ENCODE measurements around the gene DNAJB8. TPM values are rescaled to one million over a fixed set of nuclear protein-coding genes. Genes with fewer than 3 reads are reported as not detected.

Gene DNAJB8
- total and polyA plus RNA-seq, 9 of the 15 experiments (the other 6 are each of a cell fraction or from before 2014, with no cell fraction given), result not detected

GRCh38 chr3:128491941-128492670 is 25.4 kb upstream of the DNAJB8 start (continued):
- TF ChIP-seq MAZ (CRISPR knock-in tag; conservative IDR thresholded peaks at IDR 0.05 in 1 of 2, IDR thresholded peaks at IDR 0.05 in 1 of 2) (peak in 1 of 2 experiments; percentile 4; a peak in 1 of 4 replicates), CBFA2T2 (conservative IDR thresholded peaks at IDR 0.05) (no peak), BDP1 (IDR thresholded peaks at IDR 0.05; ENCODE audit: insufficient read depth, insufficient read length) (no peak), PML (IDR thresholded peaks at IDR 0.05; ENCODE audit: low read length) (no peak), HMG20A (CRISPR knock-in tag; conservative IDR thresholded peaks at IDR 0.05) (no peak), HNRNPL (IDR thresholded peaks at IDR 0.05; ENCODE audit: low read depth, low read length) (no peak), PHB2 (IDR thresholded peaks at IDR 0.05; ENCODE audit: low read depth) (no peak), EZH2 (IDR thresholded peaks at IDR 0.05; ENCODE audit: borderline replicate concordance, low read depth, low read length) (no peak), RAD21 (CRISPR knock-in tag; conservative IDR thresholded peaks at IDR 0.05 in 1 of 2, IDR thresholded peaks at IDR 0.05 in 1 of 2) (no peak), MYC (IDR thresholded peaks at IDR 0.05; ENCODE audit: low read depth, low read length) (no peak), MYC (CRISPR knock-in tag; IDR thresholded peaks at IDR 0.05; ENCODE audit: borderline replicate concordance, low read depth) (no peak), ZBTB12 (CRISPR knock-in tag; IDR thresholded peaks at IDR 0.05) (no peak), RBM17 (IDR thresholded peaks at IDR 0.05; ENCODE audit: borderline replicate concordance, low read depth, low read length) (no peak), HEY1 (CRISPR knock-in tag; IDR thresholded peaks at IDR 0.05; ENCODE audit: borderline replicate concordance) (no peak), ZFX (CRISPR knock-in tag; IDR thresholded peaks at IDR 0.05) (peak; percentile 3; the same call in 1 of the 2 replicates), POLR2G (IDR thresholded peaks at IDR 0.05; ENCODE audit: low read depth, low read length) (peak; percentile 42), SREBF2 (CRISPR knock-in tag; IDR thresholded peaks at IDR 0.05) (no peak), STAT5B (CRISPR knock-in tag; IDR thresholded peaks at IDR 0.05) (no peak), TCF15 (CRISPR knock-in tag; IDR thresholded peaks at IDR 0.05) (no peak), FOXK1 (CRISPR knock-in tag; IDR thresholded peaks at IDR 0.05; ENCODE audit: borderline replicate concordance) (no peak), HBP1 (CRISPR knock-in tag; IDR thresholded peaks at IDR 0.05) (no peak), BRF2 (IDR thresholded peaks at IDR 0.05; ENCODE audit: borderline replicate concordance, insufficient read depth, insufficient read length) (no peak), SMAD2 (IDR thresholded peaks at IDR 0.05; ENCODE audit: low read depth, low read length) (no peak), SNRNP70 (optimal IDR thresholded peaks at IDR 0.05; ENCODE audit: low read depth, low read length) (no peak), RBFOX2 (IDR thresholded peaks at IDR 0.05; ENCODE audit: low read depth, low read length) (peak; percentile 85), TCF7 (IDR thresholded peaks at IDR 0.05; ENCODE audit: borderline replicate concordance) (no peak)

All from K562 (cell line).